ENCODE data around the gene MFSD12.
A peak's percentile ranks its signal among the peaks of the same experiment; 100 is the strongest.

MFSD12 gene

GRCh38 chr19:3512562-3513228, 44.7 kb downstream of the MFSD12 start:
- H3K27ac ChIP-seq: no peak overlapping the region
- TF ChIP-seq ZFX (IDR thresholded peaks at IDR 0.05; ENCODE audit: borderline replicate concordance): no peak
- TF ChIP-seq CTCF (IDR thresholded peaks at IDR 0.05): no peak

DNA sequence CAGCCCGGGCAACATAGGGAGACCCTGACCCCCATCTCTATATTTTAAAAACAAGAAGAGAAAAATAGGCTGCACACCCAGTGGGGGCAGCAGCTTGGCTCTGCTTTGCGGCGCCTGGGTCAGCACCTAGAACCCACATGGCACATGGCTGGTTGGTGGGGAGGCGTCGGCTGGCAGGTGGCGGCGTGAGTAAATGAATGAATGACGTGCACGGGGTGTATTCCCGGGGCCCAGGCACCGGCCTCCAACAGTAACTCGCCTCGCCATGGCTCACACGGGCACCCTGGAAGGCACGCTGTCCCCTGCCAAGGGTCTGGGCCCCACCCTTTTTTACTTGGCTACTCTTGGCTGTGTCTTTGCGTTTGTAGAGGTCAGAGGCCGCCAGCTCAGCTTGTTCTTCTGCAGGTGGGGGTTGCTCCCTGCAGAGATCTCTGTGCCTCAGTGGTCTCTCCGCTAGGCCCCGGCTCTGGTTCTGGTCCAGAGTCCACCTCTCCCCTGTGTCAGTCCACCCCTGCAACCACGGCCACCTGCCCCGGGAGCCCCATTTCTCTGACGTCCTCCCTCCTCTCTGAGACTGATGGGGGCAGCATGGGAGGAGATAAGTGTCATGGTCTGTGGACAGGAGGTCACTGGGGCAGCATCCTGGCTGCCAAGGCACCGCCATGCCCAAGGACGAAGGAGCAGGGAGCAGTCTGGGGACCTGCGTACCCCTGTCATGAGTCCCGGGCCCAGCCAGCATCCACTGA, 45.7 kb downstream of the MFSD12 start:
- no peak overlapping the region for H3K27ac ChIP-seq
- no peak for TF ChIP-seq CTCF (IDR thresholded peaks at IDR 0.05)
- no peak for TF ChIP-seq ZFX (IDR thresholded peaks at IDR 0.05; ENCODE audit: borderline replicate concordance)

DNA sequence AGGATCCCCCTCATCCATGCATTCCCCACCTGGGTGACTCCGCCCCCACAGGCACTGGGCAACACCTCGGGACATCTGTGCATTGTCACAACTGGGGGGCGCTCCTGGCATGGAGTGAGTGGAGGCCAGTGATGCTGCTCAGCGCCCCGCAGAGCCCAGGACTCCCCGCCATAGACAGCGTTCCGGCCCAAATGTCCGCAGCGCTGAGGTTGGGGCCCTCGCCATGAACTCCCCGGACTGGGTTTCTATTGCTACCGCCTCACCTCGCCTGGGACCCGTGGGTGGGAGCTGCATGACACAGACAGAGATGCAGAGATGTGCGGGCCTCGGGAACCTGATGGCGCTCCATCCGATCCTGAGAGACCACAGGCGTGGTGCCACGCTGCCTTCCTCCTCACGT, 46.7 kb downstream of the MFSD12 start:
- TF ChIP-seq CTCF (IDR thresholded peaks at IDR 0.05) (no peak), ZFX (IDR thresholded peaks at IDR 0.05; ENCODE audit: borderline replicate concordance) (no peak)
- H3K27ac ChIP-seq: no peak overlapping the region

DNA sequence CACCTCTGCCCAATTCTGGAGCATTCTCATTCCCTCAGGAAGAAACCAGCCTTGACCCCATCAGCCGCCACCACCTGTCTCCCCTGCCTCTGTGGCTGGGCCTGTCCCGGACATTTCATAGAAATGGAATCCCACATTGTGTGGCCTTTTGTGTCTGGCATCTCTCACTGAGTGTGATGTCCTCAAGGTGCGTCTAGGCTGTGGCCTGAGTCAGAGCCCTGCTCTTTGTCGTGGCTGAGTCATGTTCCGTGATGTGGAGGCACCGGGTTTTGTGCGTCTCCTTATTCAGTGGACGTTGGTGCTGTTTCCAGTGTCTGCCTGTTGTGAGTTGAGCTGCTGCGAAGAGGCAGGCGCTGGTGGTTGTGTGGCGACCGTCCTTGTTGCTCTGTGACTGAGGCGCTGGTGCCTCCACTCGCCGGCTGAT, 47.8 kb downstream of the MFSD12 start:
- no peak overlapping the region for H3K27ac ChIP-seq
- TF ChIP-seq CTCF (IDR thresholded peaks at IDR 0.05): no peak
- no peak for TF ChIP-seq ZFX (IDR thresholded peaks at IDR 0.05; ENCODE audit: borderline replicate concordance)

DNA sequence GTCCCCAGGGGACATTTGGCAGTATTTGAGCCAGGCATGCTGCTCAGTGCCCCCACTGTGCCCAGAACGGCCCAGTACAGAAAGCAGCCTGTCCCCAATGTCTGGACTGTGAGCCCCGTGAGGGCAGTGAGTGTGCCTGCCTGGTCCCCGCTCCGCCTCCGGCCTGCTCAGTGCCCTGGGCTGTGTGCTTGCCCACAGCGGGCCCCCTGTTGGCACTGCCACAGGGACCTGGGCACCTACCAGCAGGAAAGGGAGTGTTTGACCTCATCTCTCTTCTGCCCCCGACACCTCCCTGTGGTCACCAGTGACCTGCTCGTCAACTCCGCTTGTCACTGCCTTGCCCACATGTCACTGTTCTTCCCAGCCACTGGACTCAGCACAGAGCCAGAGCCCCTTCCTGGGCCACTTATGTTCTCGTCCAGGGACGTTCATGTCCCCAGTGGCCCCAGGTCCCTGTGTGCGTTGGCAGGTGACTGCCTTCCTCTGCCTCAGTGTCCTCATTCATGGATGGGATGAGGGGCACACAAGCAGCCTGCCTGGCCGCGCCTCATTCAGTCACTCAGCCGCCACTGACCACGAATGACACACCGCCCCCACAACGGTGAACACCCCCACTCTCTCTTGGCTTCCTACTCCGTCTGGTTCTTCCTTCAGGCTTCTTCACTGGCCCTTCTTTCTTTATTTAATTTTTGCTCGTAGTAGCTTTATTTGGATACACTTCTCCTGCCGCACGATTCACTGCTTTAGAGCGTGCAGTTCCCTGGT, 48.4 kb downstream of the MFSD12 start:
- TF ChIP-seq CTCF (IDR thresholded peaks at IDR 0.05): no peak
- TF ChIP-seq ZFX (IDR thresholded peaks at IDR 0.05; ENCODE audit: borderline replicate concordance): no peak
- no peak overlapping the region for H3K27ac ChIP-seq

- peak overlapping the region; percentile 96; the same call in 1 of the 2 replicates for H3K27ac ChIP-seq
These were observed 49.2 kb downstream of the MFSD12 start for GRCh38 chr19:3508121-3508661.

DNA sequence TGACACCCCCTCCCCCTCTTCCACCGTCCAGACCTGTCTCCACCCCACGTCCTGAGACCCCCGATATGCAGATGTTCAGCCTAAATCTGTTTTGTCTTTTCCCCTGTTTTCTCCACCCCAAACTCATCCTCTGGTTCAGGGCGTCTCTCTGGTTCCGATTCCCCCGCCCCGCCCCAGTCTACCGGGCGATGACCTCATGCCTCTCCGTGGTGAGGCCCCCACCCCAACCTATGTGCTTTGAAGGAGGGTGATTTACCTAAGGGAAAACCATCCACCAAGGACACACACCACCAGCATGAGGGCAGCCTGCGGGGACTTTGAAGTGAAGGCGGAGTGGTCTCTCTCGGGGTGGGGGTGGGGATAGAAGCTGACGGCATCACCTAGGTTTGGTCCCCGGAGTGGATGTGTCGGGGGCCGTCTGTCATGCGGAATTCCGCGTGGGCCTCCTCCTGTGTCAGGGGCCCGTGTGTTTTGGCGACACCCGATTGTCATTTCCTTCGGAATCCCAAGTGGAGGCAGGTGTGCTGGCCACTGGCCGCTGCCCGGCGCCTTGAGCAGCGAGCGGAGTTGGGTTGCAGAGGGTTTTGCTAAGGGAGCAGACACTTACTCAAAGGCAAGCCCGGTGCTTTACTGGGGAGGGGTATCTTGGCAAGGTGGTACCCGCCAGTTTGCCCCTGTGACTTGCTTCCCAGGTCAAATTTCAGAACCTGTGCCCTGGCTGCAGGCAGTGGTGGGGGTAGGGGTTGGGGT, 49.8 kb downstream of the MFSD12 start:
- H3K27ac ChIP-seq: peak overlapping the region; percentile 96
- no peak for TF ChIP-seq ZFX (IDR thresholded peaks at IDR 0.05; ENCODE audit: borderline replicate concordance)
- no peak for TF ChIP-seq CTCF (IDR thresholded peaks at IDR 0.05)

Data from 22Rv1 (cell line).